Activated CD4-positive, alpha-beta T cell treated with anti-CD3 and anti-CD28 coated beads, Interleukin-2, amount 50 U/mL, for 1 hour (primary cell): ENCODE data around the gene PKP2.

Source experiments
- DNase-seq: peaks from one replicate; pipeline ENCODE4 v3.0.0-alpha.2; 2020

PKP2 gene

GRCh38 chr12:32743264-32743663 lies 153.3 kb downstream of the PKP2 start:
- no peak for DNase-seq

DNA sequence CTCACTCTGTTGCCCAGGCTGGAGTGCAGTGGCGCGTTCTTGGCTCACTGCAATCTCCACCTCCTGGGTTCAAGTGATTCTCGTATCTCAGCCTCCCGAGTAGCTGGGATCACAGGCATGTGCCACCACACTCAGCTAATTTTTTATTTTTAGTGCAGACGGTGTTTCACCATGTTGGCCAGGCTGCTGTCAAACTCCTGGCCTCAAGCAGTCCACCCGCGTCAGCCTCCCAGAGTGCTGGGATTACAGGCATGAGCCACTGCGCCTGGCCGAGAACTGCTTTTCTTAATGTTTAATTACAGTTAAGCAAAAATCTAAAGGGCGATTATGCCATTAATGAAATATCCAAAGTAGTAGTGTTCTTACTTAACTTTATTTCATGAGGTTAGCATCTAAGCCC lies 154.4 kb downstream of the PKP2 start:
- DNase-seq = no peak
